SK-N-SH treated with all-trans-retinoic acid at 6 μM for 48 hours (cell line): Measurements from ENCODE around the gene CCR7.

Source experiments
- ATAC-seq: fragments of 200-7000 bp; cut with Tn5 transposase; 3 replicates; pipeline ENCODE4 v1.9.1; 2020; ENCODE audit warnings: mild to moderate bottlenecking, moderate library complexity
- BACH2 ChIP-seq: fragments of 250-450 bp; sonication (Bioruptor Pico); IDR thresholded peaks from 2 replicates; pipeline ENCODE4 v1.9.0; 2021; ENCODE audit warnings: mild to moderate bottlenecking, borderline replicate concordance
- CSRNP3 ChIP-seq: fragments of 250-450 bp; sonication (Bioruptor Pico); IDR thresholded peaks from 2 replicates; pipeline ENCODE4 v1.5.1; 2021; ENCODE audit warnings: mild to moderate bottlenecking, moderate library complexity
- ESRRG ChIP-seq: fragments of 250-450 bp; sonication (Bioruptor Pico); IDR thresholded peaks from 2 replicates; pipeline ENCODE4 v1.6.1; 2021; ENCODE audit warnings: mild to moderate bottlenecking
- GLIS3 ChIP-seq: fragments of 250-450 bp; sonication (Bioruptor Pico); IDR thresholded peaks from 2 replicates; pipeline ENCODE4 v1.5.0; 2020; ENCODE audit warnings: mild to moderate bottlenecking, moderate library complexity
- ISL1 ChIP-seq: fragments of 250-450 bp; sonication (Bioruptor Pico); IDR thresholded peaks from 2 replicates; pipeline ENCODE4 v2.1.2; 2022; ENCODE audit warnings: mild to moderate bottlenecking, moderate library complexity
- OSR1 ChIP-seq: fragments of 250-450 bp; sonication (Bioruptor Pico); IDR thresholded peaks from 2 replicates; pipeline ENCODE4 v1.8.0; 2022; ENCODE audit warnings: moderate library complexity, mild to moderate bottlenecking, inconsistent platforms
- PATZ1 ChIP-seq: fragments of 250-450 bp; sonication (Bioruptor Pico); IDR thresholded peaks from 2 replicates; pipeline ENCODE4 v1.8.0; 2020; ENCODE audit warnings: mild to moderate bottlenecking, moderate library complexity, borderline replicate concordance
- POU6F1 ChIP-seq: fragments of 250-450 bp; sonication (Bioruptor Pico); IDR thresholded peaks from 2 replicates; pipeline ENCODE4 v1.8.0; 2021; ENCODE audit warnings: low read depth, mild to moderate bottlenecking, moderate library complexity, borderline replicate concordance
- PPARA ChIP-seq: fragments of 250-450 bp; sonication (Bioruptor Pico); IDR thresholded peaks from 2 replicates; pipeline ENCODE4 v1.5.0; 2020; ENCODE audit warnings: mild to moderate bottlenecking, borderline replicate concordance
- RARB ChIP-seq: fragments of 250-450 bp; sonication (Bioruptor Pico); IDR thresholded peaks from 2 replicates; pipeline ENCODE4 v1.8.0; 2021; ENCODE audit warnings: mild to moderate bottlenecking, moderate library complexity
- SNAI2 ChIP-seq: fragments of 250-450 bp; sonication (Bioruptor Pico); IDR thresholded peaks from 2 replicates; pipeline ENCODE4 v1.5.0; 2020; ENCODE audit warnings: mild to moderate bottlenecking, moderate library complexity
- TCF4 ChIP-seq: fragments of 250-450 bp; sonication (Bioruptor Pico); IDR thresholded peaks from 2 replicates; pipeline ENCODE4 v1.8.0; 2021; ENCODE audit warnings: mild to moderate bottlenecking, moderate library complexity, borderline replicate concordance
- TOX ChIP-seq: fragments of 250-450 bp; sonication (Bioruptor Pico); IDR thresholded peaks from 2 replicates; pipeline ENCODE4 v1.8.0; 2021; ENCODE audit warnings: mild to moderate bottlenecking, moderate library complexity, borderline replicate concordance
- TSHZ2 ChIP-seq: fragments of 250-450 bp; sonication (Bioruptor Pico); IDR thresholded peaks from 2 replicates; pipeline ENCODE4 v1.5.0; 2020; ENCODE audit warnings: mild to moderate bottlenecking, moderate library complexity
- ZC3H10 ChIP-seq: fragments of 250-450 bp; sonication (Bioruptor Pico); IDR thresholded peaks from 2 replicates; pipeline ENCODE4 v1.5.1; 2021; ENCODE audit warnings: mild to moderate bottlenecking, moderate library complexity
- ZFP3 ChIP-seq: fragments of 250-450 bp; sonication (Bioruptor Pico); IDR thresholded peaks from 2 replicates; pipeline ENCODE4 v1.5.0; 2020; ENCODE audit warnings: mild to moderate bottlenecking, moderate library complexity
- ZNF565 ChIP-seq: fragments of 450-650 bp; formaldehyde crosslinking; conservative IDR thresholded peaks from 2 replicates; pipeline ENCODE4 v1.5.0; 2020; ENCODE audit warnings: low read depth, mild to moderate bottlenecking, moderate library complexity
- ZNF70 ChIP-seq: fragments of 450-650 bp; formaldehyde crosslinking; IDR thresholded peaks from 2 replicates; pipeline ENCODE4 v1.5.0; 2020; ENCODE audit warnings: mild to moderate bottlenecking, moderate library complexity
- ZNF8 ChIP-seq: fragments of 450-650 bp; formaldehyde crosslinking; IDR thresholded peaks from 2 replicates; pipeline ENCODE4 v1.5.0; 2020; ENCODE audit warnings: mild to moderate bottlenecking, moderate library complexity

CCR7 gene

GRCh38 chr17:40551091-40551878 is 14.0 kb downstream of the CCR7 start:
- no peak for TF ChIP-seq ZNF8 (CRISPR knock-in tag)
- TF ChIP-seq POU6F1 (CRISPR knock-in tag) = no peak
- TF ChIP-seq SNAI2 (CRISPR knock-in tag) = no peak
- TF ChIP-seq GLIS3 (CRISPR knock-in tag) = no peak
- TF ChIP-seq ISL1 (CRISPR knock-in tag) = no peak
- TF ChIP-seq, all 23 proteins: peak for 0
- no peak for ATAC-seq

GRCh38 chr17:40550608-40551007 is 14.7 kb downstream of the CCR7 start:
- ATAC-seq = no peak
- TF ChIP-seq ZNF8 (CRISPR knock-in tag) (no peak), PPARA (CRISPR knock-in tag) (no peak), TCF4 (CRISPR knock-in tag) (no peak), GLIS3 (CRISPR knock-in tag) (no peak), PATZ1 (no peak), TSHZ2 (CRISPR knock-in tag) (no peak), POU6F1 (CRISPR knock-in tag) (no peak), BACH2 (no peak), ISL1 (CRISPR knock-in tag) (no peak), ZC3H10 (no peak), CSRNP3 (CRISPR knock-in tag) (no peak), RARB (CRISPR knock-in tag) (no peak)

- no peak; the same call in 2 of the 3 replicates for ATAC-seq
- TF ChIP-seq PATZ1 = no peak
- no peak for TF ChIP-seq ZNF70 (CRISPR knock-in tag)
- no peak for TF ChIP-seq ZC3H10
- no peak for TF ChIP-seq ZNF565 (CRISPR knock-in tag)
- TF ChIP-seq RARB (CRISPR knock-in tag) = no peak
- TF ChIP-seq ZFP3 (CRISPR knock-in tag) = no peak
- no peak for TF ChIP-seq POU6F1 (CRISPR knock-in tag)
- TF ChIP-seq BACH2 = no peak
- TF ChIP-seq ESRRG = no peak
- TF ChIP-seq ZNF8 (CRISPR knock-in tag) = no peak
- no peak for TF ChIP-seq OSR1 (CRISPR knock-in tag)
- TF ChIP-seq TOX = no peak
- no peak for TF ChIP-seq CSRNP3 (CRISPR knock-in tag)
These were observed 16.1 kb downstream of the CCR7 start for GRCh38 chr17:40548982-40549685.
